ENCODE measurements around the gene KRT82.

GRCh38 chr12:52454411-52455201 lies 48.5 kb upstream of the KRT82 start:
- TF ChIP-seq, protein P1, sequence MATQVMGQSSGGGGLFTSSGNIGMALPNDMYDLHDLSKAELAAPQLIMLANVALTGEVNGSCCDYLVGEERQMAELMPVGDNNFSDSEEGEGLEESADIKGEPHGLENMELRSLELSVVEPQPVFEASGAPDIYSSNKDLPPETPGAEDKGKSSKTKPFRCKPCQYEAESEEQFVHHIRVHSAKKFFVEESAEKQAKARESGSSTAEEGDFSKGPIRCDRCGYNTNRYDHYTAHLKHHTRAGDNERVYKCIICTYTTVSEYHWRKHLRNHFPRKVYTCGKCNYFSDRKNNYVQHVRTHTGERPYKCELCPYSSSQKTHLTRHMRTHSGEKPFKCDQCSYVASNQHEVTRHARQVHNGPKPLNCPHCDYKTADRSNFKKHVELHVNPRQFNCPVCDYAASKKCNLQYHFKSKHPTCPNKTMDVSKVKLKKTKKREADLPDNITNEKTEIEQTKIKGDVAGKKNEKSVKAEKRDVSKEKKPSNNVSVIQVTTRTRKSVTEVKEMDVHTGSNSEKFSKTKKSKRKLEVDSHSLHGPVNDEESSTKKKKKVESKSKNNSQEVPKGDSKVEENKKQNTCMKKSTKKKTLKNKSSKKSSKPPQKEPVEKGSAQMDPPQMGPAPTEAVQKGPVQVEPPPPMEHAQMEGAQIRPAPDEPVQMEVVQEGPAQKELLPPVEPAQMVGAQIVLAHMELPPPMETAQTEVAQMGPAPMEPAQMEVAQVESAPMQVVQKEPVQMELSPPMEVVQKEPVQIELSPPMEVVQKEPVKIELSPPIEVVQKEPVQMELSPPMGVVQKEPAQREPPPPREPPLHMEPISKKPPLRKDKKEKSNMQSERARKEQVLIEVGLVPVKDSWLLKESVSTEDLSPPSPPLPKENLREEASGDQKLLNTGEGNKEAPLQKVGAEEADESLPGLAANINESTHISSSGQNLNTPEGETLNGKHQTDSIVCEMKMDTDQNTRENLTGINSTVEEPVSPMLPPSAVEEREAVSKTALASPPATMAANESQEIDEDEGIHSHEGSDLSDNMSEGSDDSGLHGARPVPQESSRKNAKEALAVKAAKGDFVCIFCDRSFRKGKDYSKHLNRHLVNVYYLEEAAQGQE (IDR thresholded peaks at IDR 0.05) = no peak
- TF ChIP-seq CTCF (IDR thresholded peaks at IDR 0.05) (no peak), ZC3H11A (IDR thresholded peaks at IDR 0.05) (no peak)
- TF ChIP-seq, protein P2, sequence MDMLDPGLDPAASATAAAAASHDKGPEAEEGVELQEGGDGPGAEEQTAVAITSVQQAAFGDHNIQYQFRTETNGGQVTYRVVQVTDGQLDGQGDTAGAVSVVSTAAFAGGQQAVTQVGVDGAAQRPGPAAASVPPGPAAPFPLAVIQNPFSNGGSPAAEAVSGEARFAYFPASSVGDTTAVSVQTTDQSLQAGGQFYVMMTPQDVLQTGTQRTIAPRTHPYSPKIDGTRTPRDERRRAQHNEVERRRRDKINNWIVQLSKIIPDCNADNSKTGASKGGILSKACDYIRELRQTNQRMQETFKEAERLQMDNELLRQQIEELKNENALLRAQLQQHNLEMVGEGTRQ (IDR thresholded peaks at IDR 0.05) = no peak
